Globus pallidus (tissue), 1 donor: Measurements from ENCODE around the gene CCNG1.
A peak's percentile ranks its signal among the peaks of the same experiment; 100 is the strongest.
"Not testable (repeated sequence)": the region's sequence is repeated elsewhere in the genome, so short reads cannot be mapped to it uniquely, and the experiment has no call there.

Experiments used
- DNase-seq: peaks from one replicate; pipeline ENCODE4 v3.0.0-alpha.2; 2015; ENCODE audit warnings: low spot score

The CCNG1 gene

GRCh38 chr5:163437309-163438182 lies at the start of gene CCNG1:
TSS of gene CCNG1 (plus strand) at chr5:163437595. CDS start at chr5:163439257, 1,662 bp downstream.
- DNase-seq: peak; percentile 98

- DNase-seq: no peak
Observed at GRCh38 chr5:163395792-163396191, 41.6 kb upstream of the CCNG1 start.

GRCh38 chr5:163396818-163397340 lies 40.5 kb upstream of the CCNG1 start:
- not testable (repeated sequence) for DNase-seq

GRCh38 chr5:163397354-163397753 lies 40.0 kb upstream of the CCNG1 start:
- no peak for DNase-seq

DNA sequence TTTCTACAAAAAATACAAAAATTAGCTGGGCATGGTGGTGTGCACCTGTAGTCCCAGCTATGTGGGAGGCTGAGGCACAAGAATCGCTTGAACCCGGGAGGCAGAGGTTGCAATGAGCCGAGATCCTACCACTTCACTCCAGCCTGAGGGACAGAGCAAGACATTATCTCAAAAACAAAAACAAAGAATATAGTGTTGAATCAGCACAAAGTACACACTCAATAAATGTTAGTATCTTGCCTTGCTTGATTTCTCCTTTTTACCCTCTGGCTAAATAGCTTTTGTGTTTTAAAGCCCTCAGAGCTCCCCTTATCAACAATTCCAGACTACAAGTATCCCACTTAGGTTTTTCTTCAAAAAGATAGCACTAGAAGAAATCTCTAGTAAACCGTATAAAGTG lies 37.5 kb upstream of the CCNG1 start:
- DNase-seq: no peak

- DNase-seq: no peak
Observed at GRCh38 chr5:163401271-163401670, 36.1 kb upstream of the CCNG1 start.

GRCh38 chr5:163402007-163402406 lies 35.4 kb upstream of the CCNG1 start:
- no peak for DNase-seq

DNA sequence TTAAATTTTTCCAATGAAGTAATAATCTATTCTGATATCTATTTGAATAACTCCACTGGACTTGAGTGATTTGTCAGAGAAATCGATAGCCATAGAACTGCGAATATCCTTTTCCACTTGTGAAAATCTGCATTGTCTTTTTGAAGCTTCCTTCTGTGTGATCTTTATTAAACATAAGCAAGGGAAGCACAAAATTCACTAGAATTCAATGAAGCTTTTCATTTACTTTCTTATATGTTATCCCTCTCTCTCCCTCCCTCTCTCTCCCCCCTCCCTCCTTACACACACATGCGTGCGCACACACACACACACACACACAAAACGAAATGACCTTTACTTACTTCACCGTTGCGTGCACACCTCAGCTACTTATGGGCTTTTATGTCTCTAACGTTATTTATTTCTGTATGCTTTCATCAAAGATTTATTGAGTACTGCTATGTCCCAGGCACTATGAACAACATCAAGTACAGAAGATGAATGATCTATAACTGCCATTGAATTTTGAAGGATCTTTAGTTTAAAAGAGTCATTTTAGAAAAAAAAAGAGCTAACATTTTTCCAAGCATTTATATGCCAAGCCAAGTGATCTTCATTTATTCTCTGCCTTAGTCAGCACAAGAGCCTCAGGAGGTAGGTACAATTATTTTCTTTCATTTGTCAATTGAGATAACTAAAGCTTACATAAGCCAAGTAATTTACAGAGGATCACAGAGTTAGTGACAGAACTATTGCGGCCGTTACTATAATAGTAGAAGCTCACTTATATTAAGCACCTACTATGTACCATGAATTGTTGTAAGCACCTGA lies 32.8 kb upstream of the CCNG1 start:
- no peak for DNase-seq

GRCh38 chr5:163407034-163407655 lies 30.2 kb upstream of the CCNG1 start:
- DNase-seq: no peak

DNA sequence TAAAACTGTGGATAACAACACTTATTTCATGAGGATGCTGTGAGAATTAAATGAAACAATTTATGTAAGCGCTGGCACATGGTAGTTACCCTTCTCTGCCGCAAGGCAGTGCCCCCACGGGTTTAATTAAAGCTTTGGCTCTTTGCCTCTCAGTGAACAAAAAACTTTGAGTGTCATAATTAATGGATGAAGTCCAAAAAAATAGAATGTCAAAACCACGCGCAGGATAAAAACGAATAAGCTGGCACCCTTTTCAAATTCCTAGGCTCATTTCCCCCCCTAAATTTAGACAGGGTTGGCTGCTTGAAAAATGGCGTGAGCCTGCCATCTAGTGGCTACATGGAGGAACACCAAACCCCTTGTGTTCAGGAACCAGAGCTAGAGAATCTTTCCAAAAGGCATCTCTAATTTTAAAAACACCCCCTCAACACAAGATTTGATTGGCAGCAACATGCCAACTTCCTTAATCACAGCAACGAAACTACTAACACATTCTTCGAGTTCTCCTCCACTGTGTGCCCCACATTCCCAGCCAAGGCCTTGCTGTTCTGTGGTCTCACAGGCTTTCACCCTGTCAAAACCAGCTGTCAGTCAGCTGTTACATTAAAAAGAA lies 29.0 kb upstream of the CCNG1 start:
- DNase-seq: peak; percentile 54

GRCh38 chr5:163409384-163409783 lies 28.0 kb upstream of the CCNG1 start:
- no peak for DNase-seq

GRCh38 chr5:163410505-163410904 lies 26.9 kb upstream of the CCNG1 start:
- DNase-seq: no peak

GRCh38 chr5:163415673-163416072 lies 21.7 kb upstream of the CCNG1 start:
- not testable (repeated sequence) for DNase-seq

DNA sequence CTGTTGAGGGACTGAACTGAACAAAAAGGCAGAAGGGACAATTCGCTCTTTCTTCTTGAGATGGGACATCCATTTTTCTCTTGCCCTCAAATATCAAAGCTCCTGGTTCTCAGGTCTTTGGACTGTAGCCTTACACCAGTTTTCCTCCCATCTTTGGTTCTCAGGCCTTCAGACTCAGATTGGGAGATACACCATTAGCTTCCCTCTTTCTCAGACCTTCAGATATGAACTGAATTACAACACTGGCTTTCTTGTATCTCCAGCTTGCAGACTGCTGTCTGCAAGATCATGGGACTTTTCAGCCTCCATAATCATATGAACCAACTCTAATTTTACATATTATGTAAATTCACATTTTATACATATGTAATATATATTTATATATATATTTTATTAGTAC lies 12.6 kb upstream of the CCNG1 start:
- DNase-seq: no peak

DNA sequence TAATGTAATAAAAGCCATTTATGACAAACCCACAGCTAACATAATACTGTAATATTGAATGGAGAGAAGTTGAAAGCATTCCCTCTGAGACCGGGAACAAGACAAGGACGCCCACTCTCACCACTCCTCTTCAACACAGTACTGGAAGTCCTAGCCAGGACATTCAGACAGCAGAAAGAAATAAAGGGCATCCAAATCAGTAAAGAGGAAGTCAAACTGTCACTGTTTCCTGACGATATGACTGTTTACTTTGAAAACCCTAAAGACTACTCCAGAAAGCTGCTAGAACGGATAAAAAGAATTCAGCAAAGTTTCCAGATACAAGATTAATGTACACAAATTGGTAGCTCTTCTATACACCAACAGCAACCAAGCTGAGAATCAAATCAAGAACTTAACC lies 11.3 kb upstream of the CCNG1 start:
- not testable (repeated sequence) for DNase-seq

GRCh38 chr5:163432544-163432943 lies 4.9 kb upstream of the CCNG1 start:
- no peak for DNase-seq

- DNase-seq: no peak
Observed at GRCh38 chr5:163433271-163433670, 4.1 kb upstream of the CCNG1 start.

- DNase-seq: no peak
Observed at GRCh38 chr5:163434401-163434866, 3.0 kb upstream of the CCNG1 start.

DNA sequence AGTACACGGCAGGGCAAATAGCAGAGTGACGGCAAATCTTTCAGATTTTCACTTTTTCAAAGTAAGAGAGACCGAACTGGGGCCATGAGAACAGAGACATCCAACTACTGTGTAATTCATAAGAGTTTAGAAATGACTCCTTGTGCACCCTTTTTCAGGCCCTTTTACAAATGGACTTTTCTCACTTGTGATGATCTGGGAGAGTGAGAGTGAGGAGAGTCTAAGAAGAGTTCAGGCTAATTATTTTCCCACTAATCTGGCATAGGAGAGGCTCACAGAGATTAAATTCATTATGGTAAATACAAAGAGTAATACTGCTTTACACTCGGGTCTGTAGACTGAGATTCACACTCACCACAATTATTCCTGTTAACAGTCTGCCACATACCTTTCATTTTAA lies 880 bp upstream of the CCNG1 start:
- peak; percentile 21 for DNase-seq

GRCh38 chr5:163437011-163437308 lies 435 bp upstream of the CCNG1 start:
- no peak for DNase-seq

DNA sequence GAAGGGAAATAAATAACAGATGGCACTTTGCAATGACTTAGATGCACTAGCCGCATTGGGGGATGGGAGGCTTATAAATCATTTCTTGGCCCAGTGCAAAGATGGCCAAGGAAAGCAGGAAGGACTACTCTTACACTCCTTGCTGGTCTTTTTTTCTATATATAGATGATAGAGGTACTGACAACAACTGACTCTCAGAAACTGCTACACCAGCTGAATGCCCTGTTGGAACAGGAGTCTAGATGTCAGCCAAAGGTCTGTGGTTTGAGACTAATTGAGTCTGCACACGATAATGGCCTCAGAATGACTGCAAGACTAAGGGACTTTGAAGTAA lies 1.7 kb downstream of the CCNG1 start:
- no peak for DNase-seq

DNA sequence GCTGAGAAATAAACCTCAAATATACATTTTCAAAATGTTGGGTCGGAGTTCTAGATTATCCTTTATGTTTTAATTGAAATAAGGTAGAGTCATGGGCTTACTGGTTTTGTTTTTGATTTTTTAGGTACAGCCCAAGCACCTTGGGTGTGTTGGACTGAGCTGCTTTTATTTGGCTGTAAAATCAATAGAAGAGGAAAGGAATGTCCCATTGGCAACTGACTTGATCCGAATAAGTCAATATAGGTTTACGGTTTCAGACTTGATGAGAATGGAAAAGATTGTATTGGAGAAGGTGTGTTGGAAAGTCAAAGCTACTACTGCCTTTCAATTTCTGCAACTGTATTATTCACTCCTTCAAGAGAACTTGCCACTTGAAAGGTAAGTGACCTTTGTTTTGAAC lies 3.6 kb downstream of the CCNG1 start:
- DNase-seq: no peak
